ENCODE data around the gene ITGB3BP.

The ITGB3BP gene

GRCh38 chr1:63454269-63454668, 68.8 kb downstream of the ITGB3BP start:
- TF ChIP-seq CTCF (IDR thresholded peaks at IDR 0.05; ENCODE audit: low read depth, low read length): no peak
- no peak overlapping the region for H3K4me3 ChIP-seq (ENCODE audit: low read depth, low read length)

- H3K4me3 ChIP-seq (ENCODE audit: low read depth, low read length): no peak overlapping the region
- no peak for TF ChIP-seq CTCF (IDR thresholded peaks at IDR 0.05; ENCODE audit: low read depth, low read length)
Measured at GRCh38 chr1:63453232-63453631, 69.8 kb downstream of the ITGB3BP start.

GRCh38 chr1:63450416-63450815, 72.6 kb downstream of the ITGB3BP start:
- TF ChIP-seq CTCF (IDR thresholded peaks at IDR 0.05; ENCODE audit: low read depth, low read length): no peak
- no peak overlapping the region for H3K4me3 ChIP-seq (ENCODE audit: low read depth, low read length)

- TF ChIP-seq CTCF (IDR thresholded peaks at IDR 0.05; ENCODE audit: low read depth, low read length): no peak
- no peak overlapping the region for H3K4me3 ChIP-seq (ENCODE audit: low read depth, low read length)
Measured at GRCh38 chr1:63448731-63449246, 74.2 kb downstream of the ITGB3BP start.

- TF ChIP-seq CTCF (IDR thresholded peaks at IDR 0.05; ENCODE audit: low read depth, low read length): no peak
- H3K4me3 ChIP-seq (ENCODE audit: low read depth, low read length): no peak overlapping the region
Measured at GRCh38 chr1:63442141-63442475, 80.9 kb downstream of the ITGB3BP start.

GRCh38 chr1:63435161-63435560, 87.9 kb downstream of the ITGB3BP start:
- H3K4me3 ChIP-seq (ENCODE audit: low read depth, low read length): no peak overlapping the region
- no peak for TF ChIP-seq CTCF (IDR thresholded peaks at IDR 0.05; ENCODE audit: low read depth, low read length)

- H3K4me3 ChIP-seq (ENCODE audit: low read depth, low read length): no peak overlapping the region
- no peak for TF ChIP-seq CTCF (IDR thresholded peaks at IDR 0.05; ENCODE audit: low read depth, low read length)
Measured at GRCh38 chr1:63429281-63429680, 93.7 kb downstream of the ITGB3BP start.
